ENCODE data around the gene PRR23C. TPM values are rescaled to one million over a fixed set of nuclear protein-coding genes. Genes with fewer than 3 reads are reported as not detected.

The PRR23C gene
- total RNA-seq, 4 donors from 2014 or later, result not detected

DNA sequence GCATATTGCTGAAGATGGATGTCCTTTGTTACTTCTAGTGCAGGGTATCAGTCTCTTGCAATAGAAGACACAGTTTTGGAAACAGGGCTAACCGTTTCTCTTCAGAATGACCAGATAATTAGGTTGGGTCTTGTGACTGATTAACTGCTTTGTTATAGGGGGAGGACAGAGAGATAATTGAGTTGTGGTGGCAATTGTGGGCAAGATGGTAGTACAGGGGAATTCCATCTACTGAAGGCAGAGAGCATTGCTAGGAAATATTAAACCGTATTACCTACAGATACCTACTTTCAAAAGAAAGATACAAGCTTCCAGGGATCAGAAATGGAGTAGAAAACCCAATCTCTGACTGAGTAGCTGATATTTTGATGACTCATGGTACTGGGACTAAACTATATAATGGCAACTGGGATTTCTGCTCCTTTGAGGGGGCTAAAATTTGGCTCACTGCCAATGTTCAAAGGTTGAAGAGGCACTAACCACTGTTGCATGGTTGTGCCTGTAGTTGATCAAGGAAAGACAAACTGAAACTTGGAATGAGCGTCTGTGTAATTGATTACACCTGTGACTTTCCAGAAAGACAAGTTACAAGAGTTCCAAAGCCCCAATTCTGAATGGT lies 28.2 kb downstream of the PRR23C start:
- Histone ChIP-seq H3K4me1 (no peaks in the 10 kb centered on the region), H3K4me3 (no peak overlapping the region), H3K9me3 (peaks cover 0 to 30% (median 3%) of the 10 kb centered on the region in 4 donors), H3K27me3 (no peaks in the 10 kb centered on the region), H3K36me3 (no peaks in the 10 kb centered on the region), H3K27ac (no peak overlapping the region)
- 65 to 79% methylated on average over 3 of the region's 3 CpGs for WGBS, 2 donors
- DNase-seq (ENCODE audit: low spot score in 2 of 2), result no peak
- no peak for TF ChIP-seq POLR2A (IDR thresholded peaks at IDR 0.05)
- TF ChIP-seq EP300 (IDR thresholded peaks at IDR 0.05), result no peak
- TF ChIP-seq, protein P1, sequence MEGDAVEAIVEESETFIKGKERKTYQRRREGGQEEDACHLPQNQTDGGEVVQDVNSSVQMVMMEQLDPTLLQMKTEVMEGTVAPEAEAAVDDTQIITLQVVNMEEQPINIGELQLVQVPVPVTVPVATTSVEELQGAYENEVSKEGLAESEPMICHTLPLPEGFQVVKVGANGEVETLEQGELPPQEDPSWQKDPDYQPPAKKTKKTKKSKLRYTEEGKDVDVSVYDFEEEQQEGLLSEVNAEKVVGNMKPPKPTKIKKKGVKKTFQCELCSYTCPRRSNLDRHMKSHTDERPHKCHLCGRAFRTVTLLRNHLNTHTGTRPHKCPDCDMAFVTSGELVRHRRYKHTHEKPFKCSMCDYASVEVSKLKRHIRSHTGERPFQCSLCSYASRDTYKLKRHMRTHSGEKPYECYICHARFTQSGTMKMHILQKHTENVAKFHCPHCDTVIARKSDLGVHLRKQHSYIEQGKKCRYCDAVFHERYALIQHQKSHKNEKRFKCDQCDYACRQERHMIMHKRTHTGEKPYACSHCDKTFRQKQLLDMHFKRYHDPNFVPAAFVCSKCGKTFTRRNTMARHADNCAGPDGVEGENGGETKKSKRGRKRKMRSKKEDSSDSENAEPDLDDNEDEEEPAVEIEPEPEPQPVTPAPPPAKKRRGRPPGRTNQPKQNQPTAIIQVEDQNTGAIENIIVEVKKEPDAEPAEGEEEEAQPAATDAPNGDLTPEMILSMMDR (IDR thresholded peaks at IDR 0.05), result no peak

DNA sequence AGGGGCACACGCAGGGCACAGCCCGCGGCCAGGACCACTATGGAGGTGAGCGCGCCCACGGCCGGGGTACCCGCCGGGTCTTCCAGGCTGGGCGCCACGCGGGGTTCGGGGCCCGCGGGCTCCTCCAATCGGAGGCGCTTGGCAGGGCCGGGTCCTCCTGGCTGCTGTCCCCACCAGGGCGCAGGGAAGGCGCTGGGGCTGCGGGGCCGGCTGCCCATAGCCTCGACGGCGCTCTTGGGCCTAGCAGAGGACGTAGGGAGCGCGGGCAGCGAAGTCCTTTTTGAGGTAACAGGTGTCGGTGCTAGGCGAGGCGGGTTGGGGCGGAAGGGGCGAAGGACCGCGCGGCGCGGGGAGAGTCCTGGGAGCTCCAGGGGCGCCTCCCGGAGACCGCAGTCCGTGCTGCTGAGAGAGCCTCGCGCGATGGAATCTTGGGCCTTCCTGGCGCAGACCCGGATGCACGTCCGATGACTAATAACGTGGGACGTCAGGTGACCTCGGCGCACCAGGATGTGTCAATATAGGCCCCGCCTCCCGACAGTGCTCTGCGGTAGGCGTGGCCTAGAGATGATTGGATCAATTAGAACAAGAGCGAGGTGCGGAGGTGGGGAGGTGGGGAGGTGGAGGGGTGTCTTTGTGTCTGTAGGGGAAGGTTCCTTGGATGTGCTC lies 38.5 kb downstream of the PRR23C start, which contains the start of gene PRR23A:
TSS of gene PRR23A (minus strand) at position 218 of the 666 bp plus-strand sequence. CDS start at position 218, 0 bp downstream.
- H3K27ac ChIP-seq, result no peak within 1 kb of the TSS
- no peak within 1 kb of the TSS for H3K4me3 ChIP-seq
- no peaks in the 10 kb centered on the region for H3K27me3 ChIP-seq
- peaks cover 0 to 49% (median 1%) of the 10 kb centered on the region in 4 donors for H3K9me3 ChIP-seq
- TF ChIP-seq, protein P1 (IDR thresholded peaks at IDR 0.05), result no peak
- TF ChIP-seq POLR2A (IDR thresholded peaks at IDR 0.05) (no peak), EP300 (IDR thresholded peaks at IDR 0.05) (no peak)
- no peak for DNase-seq (ENCODE audit: low spot score in 2 of 2)
- 77 to 85% methylated on average over 57 to 60 of the region's 60 CpGs for WGBS, 2 donors
- no peaks in the 10 kb centered on the region for H3K36me3 ChIP-seq
- no peaks in the 10 kb centered on the region for H3K4me1 ChIP-seq

DNA sequence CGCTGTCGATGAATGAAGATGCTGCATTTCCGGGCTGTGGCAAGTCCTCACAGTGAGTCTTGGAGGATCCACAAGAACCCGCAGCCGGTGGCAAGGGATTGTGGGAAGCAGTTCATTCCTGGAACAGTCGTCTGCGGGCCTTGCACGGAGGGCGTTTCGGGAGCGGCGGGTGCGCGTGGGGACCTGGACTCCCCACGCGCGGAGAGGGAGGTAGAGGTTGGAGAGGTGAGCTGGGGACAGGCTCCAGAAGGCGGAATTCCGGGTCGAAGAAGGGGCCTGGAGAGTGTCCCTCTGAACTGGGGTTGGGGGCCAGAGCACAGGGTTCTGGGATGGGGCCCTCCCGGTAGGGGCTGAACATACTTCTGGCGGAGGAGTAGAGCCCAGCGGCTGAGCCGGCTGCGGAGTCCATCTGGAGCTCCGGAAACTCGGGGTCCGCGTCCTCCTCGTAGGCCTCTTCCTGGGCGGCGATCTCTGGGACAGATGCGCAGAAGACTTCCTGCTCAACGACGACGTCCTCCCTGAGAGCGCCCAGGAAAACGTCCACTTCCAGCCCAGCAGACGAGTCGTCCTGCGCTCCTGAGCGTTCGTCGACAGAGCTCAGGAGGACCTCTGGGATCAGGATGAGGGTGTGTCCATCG lies 39.2 kb downstream of the PRR23C start:
- no peaks in the 10 kb centered on the region for H3K27me3 ChIP-seq
- no peak overlapping the region for H3K27ac ChIP-seq
- DNase-seq (ENCODE audit: low spot score in 2 of 2), result no peak

DNA sequence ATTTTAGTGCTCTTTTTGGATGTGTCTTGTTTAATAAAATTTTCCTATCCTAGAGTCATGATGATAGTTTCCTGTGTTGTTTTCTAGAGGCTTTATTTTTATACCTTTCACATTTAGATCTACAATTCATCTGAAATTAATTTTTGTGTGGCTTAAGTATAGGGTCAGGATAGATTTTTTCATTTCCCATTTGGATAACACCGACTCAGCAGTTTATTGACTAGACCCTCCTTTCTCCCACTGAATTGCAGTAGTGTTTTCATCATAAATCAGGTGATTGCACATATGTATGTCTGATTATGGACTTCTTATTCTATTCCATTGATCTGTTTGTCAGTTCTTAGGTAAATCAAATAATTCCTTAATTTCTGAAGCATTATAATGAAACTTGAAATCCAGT lies 49.0 kb downstream of the PRR23C start:
- H3K9me3 ChIP-seq, result peaks cover 0 to 5% (median 0%) of the 10 kb centered on the region in 4 donors
- no peak overlapping the region for H3K4me3 ChIP-seq
- TF ChIP-seq EP300 (IDR thresholded peaks at IDR 0.05) (no peak), POLR2A (IDR thresholded peaks at IDR 0.05) (no peak)
- TF ChIP-seq, protein P1 (IDR thresholded peaks at IDR 0.05), result no peak

More for the DNA sequence above, 39.2 kb downstream of the PRR23C start:
- Histone ChIP-seq H3K9me3 (peaks cover 0 to 53% (median 1%) of the 10 kb centered on the region in 4 donors), H3K4me1 (no peaks in the 10 kb centered on the region), H3K4me3 (no peak overlapping the region), H3K36me3 (no peaks in the 10 kb centered on the region)
- 89 to 90% methylated on average over 34 to 45 of the region's 45 CpGs for WGBS, 2 donors
- no peak for TF ChIP-seq EP300 (IDR thresholded peaks at IDR 0.05)
- TF ChIP-seq POLR2A (IDR thresholded peaks at IDR 0.05), result no peak
- TF ChIP-seq, protein P1 (IDR thresholded peaks at IDR 0.05), result no peak

More for the DNA sequence above, 49.0 kb downstream of the PRR23C start:
- 77 to 87% methylated on average over 1 of the region's 1 CpG for WGBS, 2 donors
- no peaks in the 10 kb centered on the region for H3K4me1 ChIP-seq
- no peak overlapping the region for H3K27ac ChIP-seq
- no peaks in the 10 kb centered on the region for H3K36me3 ChIP-seq
- DNase-seq (ENCODE audit: low spot score in 2 of 2), result no peak
- H3K27me3 ChIP-seq, result no peaks in the 10 kb centered on the region

Other genes starting within 250 kb of the PRR23C start
- 10 to 100 TPM; 11.2 to 32.1 (median 27.2) TPM for gene PIK3CB, start 210.0 kb downstream of the PRR23C start, total RNA-seq
- not detected for gene FOXL2, start 97.8 kb downstream of the PRR23C start, total RNA-seq
- gene FOXL2NB, start 97.7 kb downstream of the PRR23C start, total RNA-seq, result not detected
- not detected for gene PRR23A, start 38.6 kb downstream of the PRR23C start, total RNA-seq
- gene PRR23B, start 24.0 kb downstream of the PRR23C start, total RNA-seq, result not detected

Data from tibial nerve (tissue), 4 donors.